ENCODE data around the gene OR6X1.

The OR6X1 gene

GRCh38 chr11:123754101-123754568, at the start of gene OR6X1:
Gene OR6X1, minus strand, starts transcription at chr11:123754518. Its CDS starts 0 bp downstream, at chr11:123754518.
- no peak for DNase-seq (ENCODE audit: insufficient read length, low spot score)
- no peak for FAIRE-seq

GRCh38 chr11:123801765-123802164, 47.4 kb upstream of the OR6X1 start:
- DNase-seq (ENCODE audit: insufficient read length, low spot score) (no peak), FAIRE-seq (no peak)

GRCh38 chr11:123800036-123800435, 45.7 kb upstream of the OR6X1 start:
- no peak for DNase-seq (ENCODE audit: insufficient read length, low spot score)
- FAIRE-seq = no peak

GRCh38 chr11:123799438-123799837, 45.1 kb upstream of the OR6X1 start:
- FAIRE-seq (no peak), DNase-seq (ENCODE audit: insufficient read length, low spot score) (no peak)

GRCh38 chr11:123798513-123799252, 44.4 kb upstream of the OR6X1 start:
- DNase-seq (ENCODE audit: insufficient read length, low spot score) = no peak
- FAIRE-seq = no peak

- no peak for DNase-seq (ENCODE audit: insufficient read length, low spot score)
- FAIRE-seq = no peak
Measured at GRCh38 chr11:123798079-123798478, 43.8 kb upstream of the OR6X1 start.

- DNase-seq (ENCODE audit: insufficient read length, low spot score) (no peak), FAIRE-seq (no peak)
Measured at GRCh38 chr11:123797541-123797940, 43.2 kb upstream of the OR6X1 start.

- no peak for DNase-seq (ENCODE audit: insufficient read length, low spot score)
Measured at GRCh38 chr11:123797114-123797513, 42.8 kb upstream of the OR6X1 start.

GRCh38 chr11:123796226-123796625, 41.9 kb upstream of the OR6X1 start:
- no peak for DNase-seq (ENCODE audit: insufficient read length, low spot score)
- FAIRE-seq = no peak

More at GRCh38 chr11:123797114-123797513, 42.8 kb upstream of the OR6X1 start:
- no peak for FAIRE-seq

- FAIRE-seq (no peak), DNase-seq (ENCODE audit: insufficient read length, low spot score) (no peak)
Measured at GRCh38 chr11:123783536-123783935, 29.2 kb upstream of the OR6X1 start.

- DNase-seq (ENCODE audit: insufficient read length, low spot score) = no peak
- no peak for FAIRE-seq
Measured at GRCh38 chr11:123778511-123778910, 24.2 kb upstream of the OR6X1 start.

- DNase-seq (ENCODE audit: insufficient read length, low spot score) = no peak
- FAIRE-seq = no peak
Measured at GRCh38 chr11:123775715-123776549, 21.6 kb upstream of the OR6X1 start.

GRCh38 chr11:123775289-123775688, 21.0 kb upstream of the OR6X1 start:
- DNase-seq (ENCODE audit: insufficient read length, low spot score) = no peak
- no peak for FAIRE-seq

GRCh38 chr11:123773959-123774358, 19.6 kb upstream of the OR6X1 start:
- no peak for FAIRE-seq
- no peak for DNase-seq (ENCODE audit: insufficient read length, low spot score)

GRCh38 chr11:123773026-123773425, 18.7 kb upstream of the OR6X1 start:
- no peak for FAIRE-seq
- DNase-seq (ENCODE audit: insufficient read length, low spot score) = no peak

GRCh38 chr11:123771664-123772063, 17.3 kb upstream of the OR6X1 start:
- no peak for DNase-seq (ENCODE audit: insufficient read length, low spot score)
- no peak for FAIRE-seq

- FAIRE-seq = no peak
Measured at GRCh38 chr11:123770712-123771111, 16.4 kb upstream of the OR6X1 start.

GRCh38 chr11:123765601-123766000, 11.3 kb upstream of the OR6X1 start:
- FAIRE-seq (no peak), DNase-seq (ENCODE audit: insufficient read length, low spot score) (no peak)

More at GRCh38 chr11:123770712-123771111, 16.4 kb upstream of the OR6X1 start:
- no peak for DNase-seq (ENCODE audit: insufficient read length, low spot score)

- FAIRE-seq = no peak
- DNase-seq (ENCODE audit: insufficient read length, low spot score) = no peak
Measured at GRCh38 chr11:123762422-123762821, 8.1 kb upstream of the OR6X1 start.

- DNase-seq (ENCODE audit: insufficient read length, low spot score) (no peak), FAIRE-seq (no peak)
Measured at GRCh38 chr11:123760894-123761293, 6.6 kb upstream of the OR6X1 start.

- DNase-seq (ENCODE audit: insufficient read length, low spot score) (no peak), FAIRE-seq (no peak)
Measured at GRCh38 chr11:123757976-123758375, 3.7 kb upstream of the OR6X1 start.

- DNase-seq (ENCODE audit: insufficient read length, low spot score) (no peak), FAIRE-seq (no peak)
Measured at GRCh38 chr11:123755813-123756212, 1.5 kb upstream of the OR6X1 start.
